OCI-LY1 (cell line): ENCODE measurements around the gene LITAF.

Source experiments
- H2AFZ ChIP-seq: fragments of 200-600 bp; sonication (generic), shearing (Covaris generic); 2 replicates; pipeline ENCODE4 v1.6.0; 2014; ENCODE audit warnings: antibody characterized with exemption, mild to moderate bottlenecking, low read length
- H3F3A ChIP-seq: fragments of 200-600 bp; sonication (generic), shearing (Covaris generic); 2 replicates; pipeline ENCODE4 v1.6.0; 2014; ENCODE audit warnings: mild to moderate bottlenecking, antibody characterized with exemption, low read length, moderate library complexity; ENCODE audit not compliant: insufficient read depth
- H3K27ac ChIP-seq: fragments of 200-600 bp; sonication (generic); 2 replicates; pipeline ENCODE4 v1.5.1; 2014; ENCODE audit warnings: low read length, mixed run types, mild to moderate bottlenecking, low read depth; ENCODE audit not compliant: poor library complexity, severe bottlenecking
- H3K27me3 ChIP-seq: fragments of 200-600 bp; sonication (generic); 2 replicates; pipeline ENCODE4 v1.6.0; 2014; ENCODE audit warnings: antibody characterized with exemption, mild to moderate bottlenecking, low read length, moderate library complexity; ENCODE audit not compliant: insufficient read depth
- H3K36me3 ChIP-seq: fragments of 200-600 bp; sonication (generic); 2 replicates; pipeline ENCODE4 v1.6.1; 2014; ENCODE audit warnings: mild to moderate bottlenecking, antibody characterized with exemption, low read length, moderate library complexity, mixed read lengths; ENCODE audit not compliant: insufficient read depth
- H3K4me1 ChIP-seq: fragments of 200-600 bp; sonication (generic); 2 replicates; pipeline ENCODE4 v1.5.1; 2014; ENCODE audit warnings: mild to moderate bottlenecking, low read length, moderate library complexity; ENCODE audit not compliant: insufficient read depth, severe bottlenecking
- H3K4me2 ChIP-seq: fragments of 200-600 bp; sonication (generic), shearing (Covaris generic); 2 replicates; pipeline ENCODE4 v1.6.1; 2014; ENCODE audit warnings: low read length
- H3K4me3 ChIP-seq: fragments of 200-600 bp; sonication (generic); 2 replicates; pipeline ENCODE4 v1.5.1; 2014; ENCODE audit warnings: low read length, low read depth, mild to moderate bottlenecking, mixed read lengths; ENCODE audit not compliant: poor library complexity, severe bottlenecking
- H3K79me2 ChIP-seq: fragments of 200-600 bp; shearing (Covaris generic); 2 replicates; pipeline ENCODE4 v1.6.1; 2016; ENCODE audit warnings: mixed run types, low read length, mixed read lengths; ENCODE audit not compliant: insufficient read depth
- H3K9ac ChIP-seq: fragments of 200-600 bp; sonication (generic), shearing (Covaris generic); 2 replicates; pipeline ENCODE4 v1.6.1; 2014; ENCODE audit warnings: mild to moderate bottlenecking, low read length, mixed read lengths
- H3K9me2 ChIP-seq: fragments of 200-600 bp; sonication (generic), shearing (Covaris generic); 2 replicates; pipeline ENCODE4 v1.6.1; 2014; ENCODE audit warnings: low read depth, mild to moderate bottlenecking, low read length, mixed read lengths
- H3K9me3 ChIP-seq: fragments of 200-600 bp; shearing (Covaris generic); 2 replicates; pipeline ENCODE4 v1.6.1; 2014; ENCODE audit warnings: low read length, mixed read lengths
- H4K20me1 ChIP-seq: fragments of 200-600 bp; sonication (generic), shearing (Covaris generic); 2 replicates; pipeline ENCODE4 v1.6.0; 2016; ENCODE audit warnings: mild to moderate bottlenecking, low read length; ENCODE audit not compliant: insufficient read depth
- EZH2 ChIP-seq: fragments of 200-600 bp; sonication (generic), shearing (Covaris generic); IDR thresholded peaks from 2 replicates; pipeline ENCODE4 v1.8.0; 2017; ENCODE audit warnings: borderline replicate concordance, mixed run types, mild to moderate bottlenecking, antibody characterized with exemption, low read length, moderate library complexity, mixed read lengths
- TF ChIP-seq, protein P1 (sequence below): fragments of 200-600 bp; sonication (generic), shearing (Covaris generic); IDR thresholded peaks from 2 replicates; pipeline ENCODE4 v1.5.1; 2017; ENCODE audit warnings: mild to moderate bottlenecking, antibody characterized with exemption, low read length, moderate library complexity, mixed read lengths

The LITAF gene

DNA sequence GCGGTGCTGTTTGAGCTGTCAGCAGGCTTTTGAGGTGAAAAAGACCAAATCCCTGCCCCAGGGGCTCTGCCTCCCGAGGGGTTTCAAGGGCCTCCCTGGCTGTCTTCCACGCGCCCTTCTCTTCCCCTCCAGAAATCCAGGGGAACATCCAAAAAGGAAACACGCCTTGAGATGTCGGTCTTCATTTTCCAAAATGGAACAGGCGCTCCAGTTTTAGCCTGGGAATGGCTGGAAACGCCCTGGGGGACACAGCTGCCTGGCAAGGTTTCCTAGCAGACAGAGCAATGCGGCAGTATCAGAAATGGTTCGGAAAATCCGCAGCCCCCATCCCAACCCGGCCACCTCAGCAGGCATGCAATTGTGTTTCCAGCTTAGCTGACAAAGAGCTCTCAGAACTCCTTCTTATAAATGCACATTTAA is 16.6 kb upstream of the LITAF start:
- no peak overlapping the region for H3K9ac ChIP-seq

DNA sequence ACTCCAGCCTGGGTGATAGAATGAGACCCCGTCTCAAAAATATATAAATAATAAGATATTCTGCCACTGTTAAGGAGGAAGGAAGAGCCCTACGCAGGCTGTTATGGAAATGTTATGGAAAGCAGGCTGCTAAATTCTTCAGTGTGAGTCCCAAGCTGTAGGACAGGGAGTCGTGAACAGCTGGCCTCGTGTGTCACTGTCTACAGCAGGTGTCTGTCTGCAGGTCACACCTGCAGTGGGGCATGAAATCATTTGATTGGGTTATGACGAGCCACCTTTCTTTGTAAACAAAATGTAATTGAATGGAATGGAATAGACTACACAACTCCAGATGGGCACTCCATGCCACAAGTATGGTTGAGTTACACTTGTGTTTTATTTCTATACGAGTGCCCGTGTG is 15.6 kb upstream of the LITAF start:
- Histone ChIP-seq H3K9me2 (no peaks in the 10 kb centered on the region), H3K9me3 (0 out of 2 replicates have a peak, but pooled peaks cover 2% of the 10 kb centered on the region), H3K9ac (no peak overlapping the region), H3K4me1 (peaks cover 21% of the 10 kb centered on the region), H3K27me3 (no peaks in the 10 kb centered on the region; the same call in 1 of the 2 replicates), H3K27ac (no peak overlapping the region), H3F3A (no peaks in the 10 kb centered on the region), H3K4me3 (no peak overlapping the region), H2AFZ (no peak overlapping the region), H3K79me2 (no peaks in the 10 kb centered on the region), H3K36me3 (no peaks in the 10 kb centered on the region), H3K4me2 (no peak overlapping the region), H4K20me1 (no peaks in the 10 kb centered on the region)
- no peak for TF ChIP-seq EZH2
- TF ChIP-seq, protein P1, sequence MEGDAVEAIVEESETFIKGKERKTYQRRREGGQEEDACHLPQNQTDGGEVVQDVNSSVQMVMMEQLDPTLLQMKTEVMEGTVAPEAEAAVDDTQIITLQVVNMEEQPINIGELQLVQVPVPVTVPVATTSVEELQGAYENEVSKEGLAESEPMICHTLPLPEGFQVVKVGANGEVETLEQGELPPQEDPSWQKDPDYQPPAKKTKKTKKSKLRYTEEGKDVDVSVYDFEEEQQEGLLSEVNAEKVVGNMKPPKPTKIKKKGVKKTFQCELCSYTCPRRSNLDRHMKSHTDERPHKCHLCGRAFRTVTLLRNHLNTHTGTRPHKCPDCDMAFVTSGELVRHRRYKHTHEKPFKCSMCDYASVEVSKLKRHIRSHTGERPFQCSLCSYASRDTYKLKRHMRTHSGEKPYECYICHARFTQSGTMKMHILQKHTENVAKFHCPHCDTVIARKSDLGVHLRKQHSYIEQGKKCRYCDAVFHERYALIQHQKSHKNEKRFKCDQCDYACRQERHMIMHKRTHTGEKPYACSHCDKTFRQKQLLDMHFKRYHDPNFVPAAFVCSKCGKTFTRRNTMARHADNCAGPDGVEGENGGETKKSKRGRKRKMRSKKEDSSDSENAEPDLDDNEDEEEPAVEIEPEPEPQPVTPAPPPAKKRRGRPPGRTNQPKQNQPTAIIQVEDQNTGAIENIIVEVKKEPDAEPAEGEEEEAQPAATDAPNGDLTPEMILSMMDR, result no peak

More for the DNA sequence above, 16.6 kb upstream of the LITAF start:
- Histone ChIP-seq H3K9me3 (0 out of 2 replicates have a peak, but pooled peaks cover 2% of the 10 kb centered on the region), H3F3A (no peaks in the 10 kb centered on the region), H2AFZ (no peak overlapping the region), H3K27me3 (no peaks in the 10 kb centered on the region; the same call in 1 of the 2 replicates), H3K4me2 (no peak overlapping the region), H3K79me2 (no peaks in the 10 kb centered on the region), H3K36me3 (no peaks in the 10 kb centered on the region), H3K9me2 (no peaks in the 10 kb centered on the region), H3K4me3 (no peak overlapping the region), H3K27ac (no peak overlapping the region), H3K4me1 (peaks cover 13% of the 10 kb centered on the region), H4K20me1 (no peaks in the 10 kb centered on the region)
- no peak for TF ChIP-seq EZH2
- TF ChIP-seq, protein P1, result no peak

DNA sequence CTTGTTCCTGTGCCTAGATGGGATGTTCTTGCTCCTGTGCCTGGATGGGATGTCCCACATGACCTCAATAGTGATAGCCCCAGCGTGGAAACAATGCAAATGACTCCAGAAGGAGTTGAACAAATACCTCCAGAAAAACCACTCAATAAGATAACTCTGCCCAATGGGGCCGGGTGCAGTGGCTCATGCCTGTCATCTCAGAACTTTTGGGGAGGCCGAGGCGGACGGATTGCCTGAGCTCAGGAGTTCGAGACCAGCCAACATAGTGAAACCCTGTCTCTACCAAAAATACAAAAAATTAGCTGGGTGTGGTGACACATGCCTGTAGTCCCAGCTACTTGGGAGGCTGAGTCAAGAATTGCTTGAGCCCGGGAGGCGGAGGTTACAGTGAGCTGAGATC is 15.2 kb upstream of the LITAF start:
- no peak overlapping the region for H3K4me3 ChIP-seq
- H3K79me2 ChIP-seq, result no peaks in the 10 kb centered on the region
- H3F3A ChIP-seq, result no peaks in the 10 kb centered on the region
- H3K27ac ChIP-seq, result no peak overlapping the region
- peaks cover 21% of the 10 kb centered on the region for H3K4me1 ChIP-seq
- H3K36me3 ChIP-seq, result no peaks in the 10 kb centered on the region
- 0 out of 2 replicates have a peak, but pooled peaks cover 2% of the 10 kb centered on the region for H3K9me3 ChIP-seq
- H4K20me1 ChIP-seq, result no peaks in the 10 kb centered on the region
- no peaks in the 10 kb centered on the region for H3K9me2 ChIP-seq
- no peak for TF ChIP-seq EZH2
- TF ChIP-seq, protein P1, result no peak
- H3K27me3 ChIP-seq, result no peaks in the 10 kb centered on the region; the same call in 1 of the 2 replicates
- H3K9ac ChIP-seq, result no peak overlapping the region
- H3K4me2 ChIP-seq, result no peak overlapping the region
- no peak overlapping the region for H2AFZ ChIP-seq
